ENCODE data around the gene TBX5.

Gene TBX5

GRCh38 chr12:114404926-114405518 is 922 bp downstream of the TBX5 start:
- DNase-seq (ENCODE audit: low spot score) = no peak

DNA sequence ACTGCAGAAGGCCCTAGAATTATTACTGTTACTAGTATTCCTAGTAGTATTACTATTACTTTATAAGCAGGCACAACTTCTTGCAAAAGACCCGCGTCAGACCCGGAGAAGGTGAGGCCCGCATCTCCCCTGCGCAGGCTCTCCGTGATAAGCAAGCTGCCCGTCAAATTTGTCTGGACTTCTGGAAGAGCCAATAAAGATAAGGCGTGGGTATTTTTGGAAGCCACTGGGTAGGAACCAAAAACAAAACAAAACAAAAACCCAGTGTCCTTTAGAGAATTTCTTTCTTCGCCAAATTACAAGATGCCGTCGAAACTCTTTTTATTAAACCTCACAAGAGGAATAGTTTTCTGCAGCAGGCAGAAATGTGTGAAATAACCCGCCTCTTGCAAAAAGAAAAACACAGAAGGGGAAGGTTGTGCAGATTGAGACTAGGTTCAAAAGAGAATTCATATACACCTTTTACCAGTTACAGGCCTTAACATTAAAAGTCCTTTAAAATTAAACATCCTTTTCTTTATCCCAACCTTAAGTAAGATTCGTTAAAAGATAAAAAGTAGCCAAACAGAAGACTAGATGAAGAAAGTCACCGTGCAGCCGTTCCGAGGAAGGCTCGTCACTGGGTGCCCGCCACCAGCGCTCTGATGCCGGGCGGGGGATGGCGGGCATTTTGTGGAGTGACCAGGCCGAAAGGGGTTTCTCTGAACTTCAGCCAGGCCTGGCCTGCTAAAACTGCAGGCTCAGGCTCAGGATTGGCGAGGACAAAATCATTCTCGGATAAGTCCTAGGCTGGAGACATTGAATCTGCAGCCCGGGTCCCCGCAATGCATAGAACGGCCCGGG is 1.6 kb downstream of the TBX5 start:
- no peak for DNase-seq (ENCODE audit: low spot score)

- no peak for DNase-seq (ENCODE audit: low spot score)
Observed at GRCh38 chr12:114403690-114404066, 2.3 kb downstream of the TBX5 start.

DNA sequence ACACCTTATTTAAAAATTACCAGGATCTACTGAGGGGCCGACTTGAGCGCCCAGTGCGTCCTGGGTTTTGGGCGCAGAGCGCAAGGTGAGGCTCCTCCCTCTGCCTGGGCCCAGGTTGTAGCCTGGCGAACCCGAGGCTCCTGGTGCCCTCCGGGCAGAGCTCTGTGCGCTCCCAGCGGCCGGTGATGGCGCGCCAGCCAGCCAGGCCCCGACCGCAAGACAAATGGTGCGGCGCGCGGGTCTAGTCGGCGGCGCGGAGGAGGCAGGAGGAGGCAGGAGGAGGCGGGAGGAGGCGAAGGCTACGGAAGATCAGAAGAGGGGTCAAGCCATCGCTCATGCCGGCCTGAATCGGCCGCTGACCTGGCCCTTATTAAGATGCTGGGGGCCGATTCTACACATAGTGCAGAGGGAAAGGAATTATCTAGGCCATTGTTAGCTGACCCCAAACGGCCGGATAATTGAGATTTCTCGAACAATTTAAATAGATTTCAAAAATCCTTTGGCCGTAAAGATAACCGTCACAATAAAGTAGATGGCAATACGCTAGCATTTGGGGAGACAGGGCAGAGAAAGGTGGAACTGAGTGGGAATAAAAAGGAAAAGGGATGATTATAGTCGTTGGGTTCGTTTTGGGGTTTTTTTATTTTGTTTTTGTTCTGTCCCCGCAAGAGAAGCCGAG is 2.8 kb downstream of the TBX5 start:
- DNase-seq (ENCODE audit: low spot score) = no peak

- DNase-seq (ENCODE audit: low spot score) = no peak
Observed at GRCh38 chr12:114402084-114402717, 3.7 kb downstream of the TBX5 start.

- no peak for DNase-seq (ENCODE audit: low spot score)
Observed at GRCh38 chr12:114401328-114402083, 4.4 kb downstream of the TBX5 start.

DNA sequence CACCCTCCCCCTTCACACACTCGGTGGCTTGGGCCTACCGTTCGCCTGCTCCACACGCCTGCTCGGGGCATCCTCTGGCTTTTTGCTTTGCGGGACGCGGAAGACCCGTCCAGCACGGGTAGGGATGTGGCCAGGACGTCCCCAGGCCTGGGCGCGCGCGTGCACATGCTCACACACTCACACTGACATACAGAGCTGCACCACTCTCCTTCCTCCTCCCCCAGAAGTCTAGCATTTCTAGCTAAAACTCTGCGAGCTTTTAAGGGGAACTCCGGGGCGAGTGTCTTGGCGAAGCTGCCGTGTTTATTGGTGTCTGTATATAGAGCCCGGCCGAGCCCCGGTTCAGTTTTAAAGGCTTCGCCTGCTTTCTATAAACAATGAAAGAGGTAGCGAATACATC is 5.0 kb downstream of the TBX5 start:
- no peak for DNase-seq (ENCODE audit: low spot score)

GRCh38 chr12:114400361-114400811 is 5.6 kb downstream of the TBX5 start:
- no peak for DNase-seq (ENCODE audit: low spot score)

GRCh38 chr12:114399664-114400211 is 6.2 kb downstream of the TBX5 start:
- DNase-seq (ENCODE audit: low spot score) = no peak

DNA sequence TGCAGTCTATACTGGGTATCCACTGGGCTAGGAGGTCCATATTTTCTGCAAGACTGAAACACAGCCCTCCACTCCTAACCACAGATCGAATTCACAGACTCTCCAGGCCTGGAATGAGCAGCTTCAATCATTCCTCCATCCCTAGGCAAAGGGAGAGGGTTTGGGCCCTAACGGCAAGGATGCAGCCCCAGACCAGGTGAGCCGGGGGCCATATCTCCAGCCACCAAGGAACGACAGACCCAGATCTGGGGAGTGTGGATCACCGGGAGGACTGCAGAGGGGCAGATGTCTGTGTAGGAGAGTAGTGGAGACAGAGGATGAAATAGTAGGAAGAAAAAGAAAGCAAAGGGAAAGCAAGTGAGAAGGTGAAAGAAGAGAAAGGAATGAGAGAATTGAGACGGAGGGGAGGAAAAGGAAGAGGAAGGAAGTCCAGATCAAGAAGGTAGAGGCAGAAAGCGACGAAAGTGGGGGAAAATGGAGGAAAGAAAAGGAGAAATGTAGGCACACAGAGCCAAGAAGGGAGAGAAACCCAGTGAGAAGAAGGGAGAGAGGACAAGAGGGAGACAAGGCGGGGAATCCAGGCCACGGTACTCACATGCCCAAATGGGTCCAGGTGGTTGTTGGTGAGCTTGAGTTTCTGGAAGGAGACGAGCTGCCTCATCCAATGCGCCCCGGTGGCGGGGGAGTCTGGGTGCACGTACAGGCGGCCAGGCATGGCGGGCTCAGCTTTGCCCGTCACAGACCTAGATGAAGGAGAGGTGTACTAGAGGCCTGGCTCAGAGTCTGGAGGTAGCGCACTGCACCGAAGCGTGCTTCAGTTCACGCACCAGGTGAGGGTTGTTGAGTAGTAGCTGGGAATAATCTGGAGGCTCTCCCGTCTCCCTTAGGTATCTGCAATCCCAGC is 7.7 kb downstream of the TBX5 start:
- DNase-seq (ENCODE audit: low spot score) = no peak

DNA sequence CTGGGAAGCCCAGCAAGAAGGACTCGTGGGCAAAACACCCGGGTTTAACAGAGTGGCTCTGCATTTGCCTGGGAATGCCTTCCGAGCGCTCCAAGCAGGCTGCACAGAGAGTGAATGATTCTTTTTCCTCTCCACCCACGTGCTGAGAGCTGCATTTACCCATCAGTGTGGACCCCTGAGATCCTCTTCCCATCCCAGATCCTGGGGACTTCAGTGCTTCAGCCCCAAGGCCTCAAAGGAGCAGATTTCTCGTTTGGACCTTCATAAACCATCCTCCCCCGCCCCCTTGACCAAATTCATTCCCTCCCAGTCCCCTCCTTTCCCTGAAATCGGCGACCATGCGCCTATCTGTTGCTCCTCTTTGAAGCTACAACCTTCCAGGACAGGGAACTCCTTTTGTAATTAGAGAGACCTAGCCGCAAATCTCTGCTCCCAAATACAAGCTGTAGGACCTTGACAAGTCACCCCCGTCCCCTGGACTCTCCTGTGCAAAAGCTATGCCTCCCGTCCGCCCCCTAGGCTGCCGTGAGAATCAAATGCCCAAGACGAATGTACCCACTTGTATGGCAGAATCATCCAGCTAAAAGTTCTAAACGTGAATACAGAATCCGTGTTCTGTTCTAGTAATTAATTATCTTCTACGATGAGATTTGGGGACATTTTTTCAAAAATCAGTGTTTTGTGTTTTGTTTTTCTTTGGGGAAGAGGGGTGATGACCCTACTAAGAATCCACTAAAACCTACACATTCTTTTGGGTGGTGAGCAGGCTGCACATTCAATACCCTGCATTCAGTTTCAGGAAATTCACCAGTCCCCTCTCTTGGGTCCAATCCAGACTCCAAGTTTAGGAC is 8.8 kb downstream of the TBX5 start:
- no peak for DNase-seq (ENCODE audit: low spot score)

- DNase-seq (ENCODE audit: low spot score) = no peak
Observed at GRCh38 chr12:114396153-114396868, 9.6 kb downstream of the TBX5 start.

DNA sequence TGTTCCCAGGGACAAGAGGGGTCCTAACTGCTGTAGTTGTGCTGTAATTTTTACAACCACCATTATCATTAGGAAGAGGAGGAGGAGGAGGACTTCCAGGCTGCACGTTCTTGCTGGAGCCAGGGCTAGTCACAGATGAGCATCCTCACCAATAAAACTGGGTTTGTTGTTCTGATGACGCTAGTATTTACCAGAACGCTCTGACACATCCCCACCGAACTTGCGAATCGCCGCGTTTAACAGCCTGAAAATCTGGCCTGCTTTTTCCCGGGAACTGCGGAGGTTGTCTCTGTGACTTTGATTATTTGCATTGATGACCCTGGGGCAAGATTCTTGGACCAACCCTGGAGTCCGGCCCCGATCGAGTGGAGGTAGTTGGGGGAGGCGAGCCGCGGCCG is 10.2 kb downstream of the TBX5 start:
- no peak for DNase-seq (ENCODE audit: low spot score)

DNA sequence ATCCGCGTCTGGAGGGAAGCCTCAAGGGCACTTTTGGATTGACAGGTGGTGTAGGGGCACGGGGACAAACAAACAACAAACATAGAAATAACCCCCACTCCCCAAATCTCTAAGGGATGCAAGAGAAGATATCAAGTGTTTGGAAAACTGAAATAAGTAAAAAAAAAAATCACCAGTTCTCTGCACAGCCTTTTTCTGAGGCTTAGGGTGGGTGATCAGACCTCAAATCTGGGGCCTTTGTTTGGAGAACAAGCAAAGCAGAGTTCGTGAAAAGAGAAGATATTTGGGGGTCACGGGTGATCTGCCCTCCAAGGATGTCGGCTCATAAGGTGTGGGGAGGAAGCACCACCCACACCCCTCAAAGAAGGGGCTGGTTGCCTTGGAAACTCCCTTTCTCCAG is 10.7 kb downstream of the TBX5 start:
- no peak for DNase-seq (ENCODE audit: low spot score)

DNA sequence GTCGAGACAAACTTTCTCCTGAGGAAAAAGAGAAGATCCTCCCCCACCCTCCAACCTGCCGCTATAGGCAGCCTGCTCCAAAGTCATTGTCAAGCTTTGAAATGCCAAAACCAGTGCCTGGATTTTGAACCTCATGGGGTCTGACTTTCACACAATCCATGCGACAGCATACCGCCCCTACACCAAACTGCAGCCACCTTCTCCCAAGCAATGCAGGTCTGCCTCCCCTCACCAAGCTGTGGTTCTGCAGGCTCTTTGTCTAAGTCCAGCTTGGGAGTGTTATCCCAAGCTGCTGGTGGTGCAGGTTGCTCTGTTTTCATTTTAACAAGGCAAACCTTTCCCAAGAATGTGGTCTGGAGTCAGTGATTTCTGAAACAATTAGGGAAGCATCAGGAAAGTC is 12.4 kb downstream of the TBX5 start:
- no peak for DNase-seq (ENCODE audit: low spot score)

GRCh38 chr12:114392909-114393308 is 13.0 kb downstream of the TBX5 start:
- DNase-seq (ENCODE audit: low spot score) = no peak

DNA sequence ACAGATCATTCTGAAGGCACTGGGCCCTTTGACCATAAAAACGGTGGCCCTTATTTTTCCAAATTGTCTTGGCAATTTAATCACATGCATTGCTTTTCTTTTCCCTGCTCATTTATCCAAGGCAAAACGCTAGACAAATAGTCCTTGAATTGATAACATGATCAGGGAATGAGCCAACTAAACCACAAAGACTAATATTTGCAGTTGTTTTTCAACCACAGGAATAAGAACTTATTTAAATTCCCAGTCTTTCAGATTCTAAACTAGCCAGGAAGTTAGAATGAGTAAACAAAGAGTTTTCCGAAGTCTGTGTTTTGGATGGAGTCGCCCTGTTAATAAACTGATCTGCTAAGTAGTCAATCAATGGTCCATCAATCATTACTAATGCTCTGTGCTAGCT is 14.9 kb downstream of the TBX5 start:
- no peak for DNase-seq (ENCODE audit: low spot score)

DNA sequence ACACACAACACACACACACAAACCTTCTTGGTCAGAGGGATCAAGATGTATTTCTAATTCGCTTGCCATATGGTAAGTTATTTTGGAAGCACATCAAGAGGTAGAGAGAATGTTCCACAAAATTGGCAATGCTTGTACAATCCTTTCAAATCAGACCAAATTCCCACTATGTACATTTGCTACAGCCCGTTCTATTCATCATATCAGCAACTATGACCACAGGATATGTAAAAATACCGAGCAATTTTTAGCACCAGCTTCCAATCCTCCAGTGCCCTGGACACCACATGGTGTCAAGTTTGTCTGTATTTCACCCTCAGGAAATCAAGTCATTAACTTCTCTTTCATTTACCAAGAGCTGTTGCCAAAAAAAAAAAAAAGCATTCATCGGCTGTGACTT is 21.2 kb downstream of the TBX5 start:
- DNase-seq (ENCODE audit: low spot score) = no peak

GRCh38 chr12:114381177-114381576 is 24.8 kb downstream of the TBX5 start:
- no peak for DNase-seq (ENCODE audit: low spot score)

Measured in hematopoietic multipotent progenitor cell treated with erythropoietin and hydrocortisone succinate and interleukin-3 and kit ligand, for 17 days (in vitro differentiated cells).